Left ventricle myocardium inferior (tissue), 1 donor: ENCODE data around the gene PCED1A. TPM values are rescaled to one million over a fixed set of nuclear protein-coding genes. Genes with fewer than 3 reads are reported as not detected.

Experiments used
- DNase-seq: peaks from one replicate; pipeline ENCODE4 v3.0.0-alpha.2; 2020
- H3K27ac ChIP-seq: fragments of 200-600 bp; replicated peaks from 2 replicates; pipeline ENCODE4 v1.8.0; 2021
- H3K27me3 ChIP-seq: fragments of 200-600 bp; 2 replicates; pipeline ENCODE4 v1.8.0; 2021; ENCODE audit warnings: low read depth
- H3K36me3 ChIP-seq: fragments of 200-600 bp; 2 replicates; pipeline ENCODE4 v1.8.0; 2021
- H3K4me1 ChIP-seq: fragments of 200-600 bp; 2 replicates; pipeline ENCODE4 v1.8.0; 2021
- H3K4me3 ChIP-seq: fragments of 200-600 bp; 2 replicates; pipeline ENCODE4 v1.8.0; 2021; ENCODE audit warnings: mild to moderate bottlenecking, moderate library complexity
- H3K9me3 ChIP-seq: fragments of 200-600 bp; replicated peaks from 2 replicates; pipeline ENCODE4 v1.8.0; 2021
- intact Hi-C: fragments of 100-400 bp; cut with micrococcal nuclease; formaldehyde crosslinking; loops from one replicate; pipeline ENCODE4 v1.11.0; 2022
- total RNA-seq: library from RNA; stranded (reverse); fragmentation: NEBNext Ultra II Directional; extraction: Animal tissue kit (Norgen Biotek cat#: 25700); gene quantifications from one replicate; pipeline ENCODE4 v1.2.1, GENCODE V29; 2021
- TF ChIP-seq, protein P1 (sequence below): fragments of 200-600 bp; IDR thresholded peaks from 2 replicates; pipeline ENCODE4 v1.8.0; 2021; ENCODE audit warnings: antibody characterized with exemption, mild to moderate bottlenecking, borderline replicate concordance
- donor health status: DM: no; HTN: yes; CAD: no; lungs with severe emphysema.

PCED1A gene
- total RNA-seq, 1 donor from 2014 or later: 9.4 TPM

- no peaks in the 10 kb centered on the region for H3K36me3 ChIP-seq
- peaks cover 20% of the 10 kb centered on the region for H3K4me1 ChIP-seq
- H3K27ac ChIP-seq: no peak overlapping the region
- no peaks in the 10 kb centered on the region for H3K9me3 ChIP-seq
- no peak overlapping the region for H3K4me3 ChIP-seq
- intact Hi-C loops: no loop called here
- H3K27me3 ChIP-seq: peaks cover 100% of the 10 kb centered on the region
- no peak for DNase-seq
- TF ChIP-seq, protein P1, sequence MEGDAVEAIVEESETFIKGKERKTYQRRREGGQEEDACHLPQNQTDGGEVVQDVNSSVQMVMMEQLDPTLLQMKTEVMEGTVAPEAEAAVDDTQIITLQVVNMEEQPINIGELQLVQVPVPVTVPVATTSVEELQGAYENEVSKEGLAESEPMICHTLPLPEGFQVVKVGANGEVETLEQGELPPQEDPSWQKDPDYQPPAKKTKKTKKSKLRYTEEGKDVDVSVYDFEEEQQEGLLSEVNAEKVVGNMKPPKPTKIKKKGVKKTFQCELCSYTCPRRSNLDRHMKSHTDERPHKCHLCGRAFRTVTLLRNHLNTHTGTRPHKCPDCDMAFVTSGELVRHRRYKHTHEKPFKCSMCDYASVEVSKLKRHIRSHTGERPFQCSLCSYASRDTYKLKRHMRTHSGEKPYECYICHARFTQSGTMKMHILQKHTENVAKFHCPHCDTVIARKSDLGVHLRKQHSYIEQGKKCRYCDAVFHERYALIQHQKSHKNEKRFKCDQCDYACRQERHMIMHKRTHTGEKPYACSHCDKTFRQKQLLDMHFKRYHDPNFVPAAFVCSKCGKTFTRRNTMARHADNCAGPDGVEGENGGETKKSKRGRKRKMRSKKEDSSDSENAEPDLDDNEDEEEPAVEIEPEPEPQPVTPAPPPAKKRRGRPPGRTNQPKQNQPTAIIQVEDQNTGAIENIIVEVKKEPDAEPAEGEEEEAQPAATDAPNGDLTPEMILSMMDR: no peak
These were observed 43.1 kb downstream of the PCED1A start for GRCh38 chr20:2797136-2797983.

- H3K36me3 ChIP-seq: no peaks in the 10 kb centered on the region
- peaks cover 100% of the 10 kb centered on the region for H3K27me3 ChIP-seq
- no peak overlapping the region for H3K27ac ChIP-seq
- peaks cover 19% of the 10 kb centered on the region for H3K4me1 ChIP-seq
- H3K4me3 ChIP-seq: no peak overlapping the region
- TF ChIP-seq, protein P1: no peak
- no peak for DNase-seq
- intact Hi-C loops: no loop called here
- no peaks in the 10 kb centered on the region for H3K9me3 ChIP-seq
These were observed 44.3 kb downstream of the PCED1A start for GRCh38 chr20:2796011-2796660.

DNA sequence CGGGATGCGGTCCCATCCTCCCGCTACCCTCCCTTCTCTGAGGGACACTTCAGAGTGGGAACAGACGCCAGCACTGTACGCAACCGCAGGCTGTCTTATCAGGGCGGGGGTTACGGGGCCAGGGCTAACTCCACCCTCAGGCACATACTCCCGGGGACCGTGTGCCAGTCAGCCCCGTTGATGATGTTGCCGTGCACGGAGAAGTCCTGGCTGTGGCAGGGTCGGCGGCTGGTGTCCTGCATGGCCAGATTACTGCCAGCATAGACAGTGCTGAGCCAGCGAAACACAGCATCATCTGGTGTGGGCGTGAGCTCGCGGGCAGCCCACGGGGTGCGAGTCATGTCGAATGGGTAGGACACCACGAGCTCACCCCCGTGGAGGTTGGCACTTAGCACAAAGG lies 45.0 kb downstream of the PCED1A start:
- intact Hi-C loops: no loop called here
- Histone ChIP-seq H3K4me1 (peaks cover 12% of the 10 kb centered on the region), H3K36me3 (no peaks in the 10 kb centered on the region), H3K4me3 (no peak overlapping the region), H3K9me3 (no peaks in the 10 kb centered on the region), H3K27me3 (peaks cover 99% of the 10 kb centered on the region), H3K27ac (no peak overlapping the region)
- no peak for DNase-seq
- TF ChIP-seq, protein P1: no peak

- intact Hi-C loops: no loop called here
- Histone ChIP-seq H3K9me3 (no peaks in the 10 kb centered on the region), H3K27me3 (peaks cover 99% of the 10 kb centered on the region), H3K4me1 (peaks cover 7% of the 10 kb centered on the region), H3K36me3 (no peaks in the 10 kb centered on the region), H3K4me3 (no peak overlapping the region), H3K27ac (no peak overlapping the region)
- TF ChIP-seq, protein P1: no peak
- DNase-seq: no peak
These were observed 45.5 kb downstream of the PCED1A start for GRCh38 chr20:2794866-2795447.

DNA sequence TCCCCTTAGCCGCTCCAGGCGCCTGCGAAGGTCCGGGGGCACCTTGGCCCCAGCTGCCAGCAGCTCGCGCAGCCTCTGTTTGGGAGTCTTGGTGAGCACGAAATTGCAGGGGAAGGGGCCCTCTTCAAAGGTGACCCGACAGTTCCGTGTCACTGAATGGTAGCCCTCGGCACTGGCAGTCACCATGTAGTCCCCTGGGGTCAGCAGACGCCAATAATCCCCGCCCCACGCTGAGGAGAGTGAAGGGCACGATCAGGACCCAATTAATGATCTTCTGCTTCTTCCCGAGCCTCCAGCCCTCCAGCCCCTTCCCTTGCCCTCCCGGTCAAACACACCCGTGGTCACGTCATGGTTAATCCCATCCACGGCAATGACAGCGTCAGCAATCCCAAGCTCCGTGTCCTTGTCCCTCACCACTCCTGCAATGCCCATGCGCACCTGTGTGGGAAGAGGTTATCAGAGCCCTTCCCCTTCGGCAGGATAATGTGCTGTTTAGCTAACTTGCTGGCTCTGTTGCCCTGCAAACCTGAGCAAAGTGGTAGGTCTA lies 46.2 kb downstream of the PCED1A start:
- H3K27ac ChIP-seq: no peak overlapping the region
- H3K4me1 ChIP-seq: peaks cover under 1% of the 10 kb centered on the region
- intact Hi-C loops: no loop called here
- H3K4me3 ChIP-seq: no peak overlapping the region
- peaks cover 99% of the 10 kb centered on the region for H3K27me3 ChIP-seq
- DNase-seq: no peak
- H3K36me3 ChIP-seq: no peaks in the 10 kb centered on the region
- TF ChIP-seq, protein P1: no peak
- H3K9me3 ChIP-seq: no peaks in the 10 kb centered on the region
